ENCODE results near the gene TACR1. TPM values are rescaled to one million over a fixed set of nuclear protein-coding genes. Genes with fewer than 3 reads are reported as not detected.

TACR1 gene
- total RNA-seq: not detected in 2 replicates

GRCh38 chr2:75199428-75200011, at the start of gene TACR1:
TACR1 (minus strand) TSS chr2:75199520; CDS start chr2:75198934, 586 bp downstream.

Other genes starting within 250 kb of the TACR1 start
- gene POLE4, start 240.9 kb downstream of the TACR1 start, total RNA-seq: 26.2 and 35.3 TPM in 2 replicates

Data from hair follicular keratinocyte (primary cell).